SU-DHL-6 (cell line): ENCODE data around the gene SYNDIG1.

Source experiments
- H2AFZ ChIP-seq: fragments of 200-600 bp; sonication (generic); 2 replicates; pipeline ENCODE4 v1.6.1; 2014; ENCODE audit warnings: low read depth, mild to moderate bottlenecking, moderate library complexity, mixed read lengths, antibody characterized with exemption, low read length; ENCODE audit not compliant: severe bottlenecking
- H3F3A ChIP-seq: fragments of 200-600 bp; shearing (Covaris generic); 2 replicates; pipeline ENCODE4 v1.6.0; 2016; ENCODE audit warnings: antibody characterized with exemption, mild to moderate bottlenecking; ENCODE audit not compliant: insufficient read depth
- H3K27ac ChIP-seq: fragments of 200-600 bp; sonication (generic); 2 replicates; pipeline ENCODE4 v1.5.1; 2016; ENCODE audit warnings: low read depth, mild to moderate bottlenecking, low read length, moderate library complexity, mixed read lengths
- H3K27me3 ChIP-seq: fragments of 200-600 bp; sonication (generic), shearing (Covaris generic); 2 replicates; pipeline ENCODE4 v1.6.0; 2014; ENCODE audit warnings: mild to moderate bottlenecking, low read length
- H3K36me3 ChIP-seq: fragments of 200-600 bp; sonication (generic); 2 replicates; pipeline ENCODE4 v1.6.1; 2014; ENCODE audit warnings: mild to moderate bottlenecking, low read length, mixed read lengths
- H3K4me2 ChIP-seq: fragments of 300-600, 200-600 bp; shearing (Covaris generic), sonication (generic); 2 replicates; pipeline ENCODE4 v1.6.0; 2014; ENCODE audit warnings: low read length, low read depth, mild to moderate bottlenecking; ENCODE audit not compliant: poor library complexity, severe bottlenecking
- H3K4me3 ChIP-seq: fragments of 200-600 bp; sonication (generic); 2 replicates; pipeline ENCODE4 v1.5.1; 2014; ENCODE audit warnings: antibody characterized with exemption, low read length, mild to moderate bottlenecking, mixed read lengths; ENCODE audit not compliant: insufficient read depth, poor library complexity, severe bottlenecking
- H3K79me2 ChIP-seq: fragments of 200-600 bp; sonication (generic); 2 replicates; pipeline ENCODE4 v1.6.1; 2014; ENCODE audit warnings: mild to moderate bottlenecking, low read length, moderate library complexity; ENCODE audit not compliant: insufficient read depth
- H3K9ac ChIP-seq: fragments of 200-600 bp; sonication (generic); 2 replicates; pipeline ENCODE4 v1.7.0; 2014; ENCODE audit warnings: mild to moderate bottlenecking, low read length
- H3K9me2 ChIP-seq: fragments of 200-600 bp; sonication (generic); replicated peaks from 2 replicates; pipeline ENCODE4 v1.6.1; 2014; ENCODE audit warnings: low read length; ENCODE audit not compliant: insufficient read depth
- H3K9me3 ChIP-seq: fragments of 200-600 bp; sonication (generic); 2 replicates; pipeline ENCODE4 v1.6.1; 2014; ENCODE audit warnings: low read length, mixed read lengths; ENCODE audit not compliant: insufficient read depth
- H4K20me1 ChIP-seq: fragments of 200-600 bp; sonication (generic); 2 replicates; pipeline ENCODE4 v1.6.1; 2014; ENCODE audit warnings: low read depth, mild to moderate bottlenecking, antibody characterized with exemption, low read length, moderate library complexity, mixed read lengths
- CTCF ChIP-seq: fragments of 200-600 bp; sonication (generic); IDR thresholded peaks from one replicate; pipeline ENCODE4 v1.5.1; 2017; ENCODE audit warnings: antibody characterized with exemption, mild to moderate bottlenecking, low read length, moderate library complexity; ENCODE audit not compliant: insufficient read depth, poor library complexity, severe bottlenecking
- EZH2phosphoT487 ChIP-seq: fragments of 200-600 bp; sonication (generic), shearing (Covaris generic); conservative IDR thresholded peaks from 2 replicates; pipeline ENCODE4 v1.6.1; 2018; ENCODE audit warnings: mild to moderate bottlenecking, antibody characterized with exemption, low read length, moderate library complexity, mixed read lengths

The SYNDIG1 gene

GRCh38 chr20:24478584-24478983 is 9.2 kb downstream of the SYNDIG1 start:
- H3K79me2 ChIP-seq, result no peaks in the 10 kb centered on the region
- H3F3A ChIP-seq, result no peaks in the 10 kb centered on the region
- no peak overlapping the region for H3K9ac ChIP-seq
- no peaks in the 10 kb centered on the region for H3K27me3 ChIP-seq
- H2AFZ ChIP-seq, result no peak overlapping the region
- no peak for TF ChIP-seq CTCF
- H3K27ac ChIP-seq, result no peak overlapping the region
- no peaks in the 10 kb centered on the region for H4K20me1 ChIP-seq
- H3K36me3 ChIP-seq, result no peaks in the 10 kb centered on the region
- no peak overlapping the region for H3K4me2 ChIP-seq
- no peaks in the 10 kb centered on the region for H3K9me3 ChIP-seq
- no peaks in the 10 kb centered on the region for H3K9me2 ChIP-seq
- no peak overlapping the region for H3K4me3 ChIP-seq

DNA sequence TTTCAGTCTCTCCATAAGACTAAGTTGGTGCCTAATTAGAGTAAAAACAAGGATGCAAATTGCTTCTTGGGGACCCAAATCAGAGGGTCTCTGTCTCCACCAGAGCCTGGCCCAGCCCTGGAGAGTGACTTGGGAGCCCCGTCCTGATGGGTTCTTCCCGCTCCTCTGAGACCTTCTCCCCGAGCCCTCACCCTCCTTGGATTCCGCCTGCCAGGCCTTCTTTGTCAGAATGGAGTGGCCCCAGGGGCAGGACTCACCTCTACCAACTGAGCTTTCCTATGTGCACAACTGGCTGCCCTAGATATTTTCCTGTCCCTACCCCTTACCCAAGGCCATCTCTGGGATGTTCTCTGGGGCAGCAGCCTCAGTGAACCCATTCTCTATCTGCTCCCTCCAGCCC is 9.7 kb downstream of the SYNDIG1 start:
- no peaks in the 10 kb centered on the region for H4K20me1 ChIP-seq
- no peak overlapping the region for H3K9ac ChIP-seq
- no peak for TF ChIP-seq EZH2phosphoT487
- TF ChIP-seq CTCF, result no peak
- H3K27ac ChIP-seq, result no peak overlapping the region
- H3K36me3 ChIP-seq, result no peaks in the 10 kb centered on the region
- H3K4me2 ChIP-seq, result no peak overlapping the region
- no peaks in the 10 kb centered on the region for H3K9me2 ChIP-seq
- no peaks in the 10 kb centered on the region for H3K79me2 ChIP-seq
- no peak overlapping the region for H2AFZ ChIP-seq
- no peaks in the 10 kb centered on the region for H3F3A ChIP-seq
- no peak overlapping the region for H3K4me3 ChIP-seq
- H3K9me3 ChIP-seq, result no peaks in the 10 kb centered on the region
- no peaks in the 10 kb centered on the region for H3K27me3 ChIP-seq

- H2AFZ ChIP-seq, result no peak overlapping the region
- no peaks in the 10 kb centered on the region for H3F3A ChIP-seq
- no peaks in the 10 kb centered on the region for H3K27me3 ChIP-seq
- H3K9me2 ChIP-seq, result no peaks in the 10 kb centered on the region
- no peak overlapping the region for H3K27ac ChIP-seq
- no peaks in the 10 kb centered on the region for H3K79me2 ChIP-seq
- no peaks in the 10 kb centered on the region for H4K20me1 ChIP-seq
- no peak overlapping the region for H3K4me3 ChIP-seq
- no peaks in the 10 kb centered on the region for H3K9me3 ChIP-seq
- no peak overlapping the region for H3K4me2 ChIP-seq
- TF ChIP-seq EZH2phosphoT487, result no peak
- TF ChIP-seq CTCF, result no peak
- no peaks in the 10 kb centered on the region for H3K36me3 ChIP-seq
- H3K9ac ChIP-seq, result no peak overlapping the region
These were observed 10.2 kb downstream of the SYNDIG1 start for GRCh38 chr20:24479595-24479994.

- no peaks in the 10 kb centered on the region for H4K20me1 ChIP-seq
- H3K4me3 ChIP-seq, result no peak overlapping the region
- H3K36me3 ChIP-seq, result no peaks in the 10 kb centered on the region
- TF ChIP-seq EZH2phosphoT487, result no peak
- TF ChIP-seq CTCF, result no peak
- H2AFZ ChIP-seq, result no peak overlapping the region
- H3K9me2 ChIP-seq, result no peaks in the 10 kb centered on the region
- no peaks in the 10 kb centered on the region for H3K79me2 ChIP-seq
- H3K27me3 ChIP-seq, result no peaks in the 10 kb centered on the region
- no peak overlapping the region for H3K27ac ChIP-seq
- H3K4me2 ChIP-seq, result no peak overlapping the region
- H3K9me3 ChIP-seq, result no peaks in the 10 kb centered on the region
- H3F3A ChIP-seq, result no peaks in the 10 kb centered on the region
- H3K9ac ChIP-seq, result no peak overlapping the region
These were observed 11.1 kb downstream of the SYNDIG1 start for GRCh38 chr20:24480509-24480908.
